Smooth muscle cell (in vitro differentiated cells): ENCODE results near the gene RAD51AP2. TPM values are rescaled to one million over a fixed set of nuclear protein-coding genes. Genes with fewer than 3 reads are reported as not detected.

Experiments used
- DNase-seq: peaks from one replicate; lab custom pipeline; 2025; ENCODE audit not compliant: unreplicated experiment; lab: John Stamatoyannopoulos, UW
- H2AFZ ChIP-seq: fragments of 200-600 bp; sonication (generic); 2 replicates; pipeline ENCODE4 v1.6.0; 2016; ENCODE audit warnings: antibody characterized with exemption, low read depth, mild to moderate bottlenecking
- H3F3A ChIP-seq: fragments of 200-600 bp; sonication (generic); 2 replicates; pipeline ENCODE4 v1.6.0; 2017; ENCODE audit warnings: antibody characterized with exemption, low read depth
- H3K27ac ChIP-seq: fragments of 200-600 bp; sonication (generic); 2 replicates; pipeline ENCODE4 v1.5.1; 2016; ENCODE audit warnings: low read depth, mild to moderate bottlenecking
- H3K27me3 ChIP-seq: fragments of 200-600 bp; sonication (generic); 2 replicates; pipeline ENCODE4 v1.6.1; 2016; ENCODE audit warnings: low read depth, mild to moderate bottlenecking
- H3K36me3 ChIP-seq: fragments of 200-600 bp; sonication (generic); 2 replicates; pipeline ENCODE4 v1.5.1; 2016; ENCODE audit warnings: low read depth
- H3K4me1 ChIP-seq: fragments of 200-600 bp; sonication (generic); 2 replicates; pipeline ENCODE4 v1.5.1; 2016; ENCODE audit warnings: low read depth
- H3K4me2 ChIP-seq: fragments of 200-600 bp; sonication (generic); 2 replicates; pipeline ENCODE4 v1.6.0; 2016; ENCODE audit warnings: mild to moderate bottlenecking
- H3K4me3 ChIP-seq: fragments of 200-600 bp; sonication (generic); 2 replicates; pipeline ENCODE4 v1.5.1; 2016; ENCODE audit warnings: mild to moderate bottlenecking
- H3K79me2 ChIP-seq: fragments of 200-600 bp; sonication (generic); 2 replicates; pipeline ENCODE4 v1.6.0; 2016; ENCODE audit warnings: low read depth, mild to moderate bottlenecking
- H3K9ac ChIP-seq: fragments of 200-600 bp; sonication (generic); 2 replicates; pipeline ENCODE4 v1.6.0; 2016; ENCODE audit warnings: low read depth
- H3K9me3 ChIP-seq: fragments of 200-600 bp; sonication (generic); replicated peaks from 2 replicates; pipeline ENCODE4 v1.5.1; 2016; ENCODE audit warnings: low read depth
- H4K20me1 ChIP-seq: fragments of 200-600 bp; sonication (generic); 2 replicates; pipeline ENCODE4 v1.6.0; 2016; ENCODE audit warnings: low read depth
- WGBS: methylation state at CpG from one replicate; pipeline ENCODE4 v1.1.7; 2016; ENCODE audit warnings: low lambda C conversion rate; 5-methylcytosine and 5-hydroxymethylcytosine counted together
- polyA plus RNA-seq: library from polyadenylated mRNA; unstranded; fragments of >200 nt; fragmentation: Nextera tagmentation; extraction: Ambion mirVana; gene quantifications from 2 replicates; pipeline ENCODE4 v1.2.1, GENCODE V29; 2016
- total RNA-seq: library from RNA; depleted of rRNA; stranded (reverse); fragments of >200 nt; gene quantifications from 2 replicates; pipeline ENCODE4 v1.2.3, GENCODE V29; 2014
- TF ChIP-seq, protein P1 (sequence below): fragments of 200-600 bp; sonication (generic); IDR thresholded peaks from 2 replicates; pipeline ENCODE4 v1.5.1; 2017; ENCODE audit warnings: borderline replicate concordance, mild to moderate bottlenecking, antibody characterized with exemption; ENCODE audit not compliant: insufficient read depth, poor library complexity, severe bottlenecking

RAD51AP2 gene
- total and polyA plus RNA-seq, 2 experiments from 2014 or later, result 0.04 to 0.06 TPM

DNA sequence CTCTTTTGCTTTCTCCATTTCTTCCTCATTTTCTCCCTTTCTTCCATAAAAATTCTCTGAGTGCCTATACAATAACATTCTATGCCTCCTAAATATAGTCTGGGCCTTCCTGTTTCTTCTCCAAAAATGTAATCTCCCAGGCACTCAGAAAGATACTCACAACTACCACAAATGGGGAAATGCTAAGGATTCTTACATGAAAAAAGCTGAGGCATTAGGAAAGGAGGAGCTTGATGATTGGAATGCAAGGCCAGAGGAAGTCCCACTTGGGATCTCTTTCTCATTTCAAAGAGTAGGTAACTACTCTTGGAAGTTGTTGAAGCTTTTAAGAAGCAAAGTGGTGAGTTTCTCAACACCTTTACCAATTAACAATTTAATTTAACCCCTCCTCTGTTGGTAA is 25.6 kb upstream of the RAD51AP2 start:
- no peak overlapping the region for H2AFZ ChIP-seq
- H3K9ac ChIP-seq, result no peak overlapping the region
- H3K9me3 ChIP-seq, result no peaks in the 10 kb centered on the region
- DNase-seq, result no peak
- H3F3A ChIP-seq, result no peaks in the 10 kb centered on the region
- H3K4me3 ChIP-seq, result no peak overlapping the region
- H3K36me3 ChIP-seq, result no peaks in the 10 kb centered on the region
- no peaks in the 10 kb centered on the region for H4K20me1 ChIP-seq
- peak overlapping the region; percentile 47 for H3K4me2 ChIP-seq
- no peaks in the 10 kb centered on the region for H3K79me2 ChIP-seq
- H3K27me3 ChIP-seq, result peaks cover 6% of the 10 kb centered on the region
- peaks cover 52% of the 10 kb centered on the region for H3K4me1 ChIP-seq
- TF ChIP-seq, protein P1, sequence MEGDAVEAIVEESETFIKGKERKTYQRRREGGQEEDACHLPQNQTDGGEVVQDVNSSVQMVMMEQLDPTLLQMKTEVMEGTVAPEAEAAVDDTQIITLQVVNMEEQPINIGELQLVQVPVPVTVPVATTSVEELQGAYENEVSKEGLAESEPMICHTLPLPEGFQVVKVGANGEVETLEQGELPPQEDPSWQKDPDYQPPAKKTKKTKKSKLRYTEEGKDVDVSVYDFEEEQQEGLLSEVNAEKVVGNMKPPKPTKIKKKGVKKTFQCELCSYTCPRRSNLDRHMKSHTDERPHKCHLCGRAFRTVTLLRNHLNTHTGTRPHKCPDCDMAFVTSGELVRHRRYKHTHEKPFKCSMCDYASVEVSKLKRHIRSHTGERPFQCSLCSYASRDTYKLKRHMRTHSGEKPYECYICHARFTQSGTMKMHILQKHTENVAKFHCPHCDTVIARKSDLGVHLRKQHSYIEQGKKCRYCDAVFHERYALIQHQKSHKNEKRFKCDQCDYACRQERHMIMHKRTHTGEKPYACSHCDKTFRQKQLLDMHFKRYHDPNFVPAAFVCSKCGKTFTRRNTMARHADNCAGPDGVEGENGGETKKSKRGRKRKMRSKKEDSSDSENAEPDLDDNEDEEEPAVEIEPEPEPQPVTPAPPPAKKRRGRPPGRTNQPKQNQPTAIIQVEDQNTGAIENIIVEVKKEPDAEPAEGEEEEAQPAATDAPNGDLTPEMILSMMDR, result no peak
- no peak overlapping the region for H3K27ac ChIP-seq

DNA sequence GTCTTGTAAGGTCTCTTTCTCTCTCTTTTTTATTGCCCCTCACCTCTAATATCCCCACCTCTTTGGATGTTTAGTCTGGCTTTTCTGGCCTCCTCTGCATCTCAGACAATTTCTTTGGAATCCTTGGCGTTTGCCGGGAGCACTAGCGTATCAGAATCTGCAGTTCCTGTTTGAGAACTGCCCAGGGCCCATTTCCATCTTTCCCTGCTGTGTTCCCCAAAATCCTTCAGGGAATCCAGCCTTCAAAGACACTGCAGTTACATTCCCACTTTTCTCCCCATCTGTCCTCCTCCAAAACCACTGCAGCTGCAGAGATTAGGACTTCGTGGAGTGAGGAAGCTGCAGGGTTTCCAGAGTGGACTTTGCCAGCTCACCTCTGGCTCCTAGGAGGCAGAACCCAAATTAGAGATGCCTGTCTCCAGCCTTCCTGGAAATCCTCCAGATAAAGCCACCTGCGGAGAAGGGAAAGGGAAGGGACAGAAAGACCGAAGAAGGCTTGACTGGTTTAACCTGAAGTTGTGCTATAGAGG is 25.0 kb upstream of the RAD51AP2 start:
- Histone ChIP-seq H3K4me2 (peak overlapping the region; percentile 47), H3K79me2 (no peaks in the 10 kb centered on the region), H3K4me1 (peaks cover 52% of the 10 kb centered on the region), H3K27ac (no peak overlapping the region), H3K9ac (no peak overlapping the region), H3K9me3 (no peaks in the 10 kb centered on the region), H2AFZ (no peak overlapping the region), H3K4me3 (no peak overlapping the region), H3K27me3 (peaks cover 6% of the 10 kb centered on the region), H3K36me3 (no peaks in the 10 kb centered on the region), H4K20me1 (no peaks in the 10 kb centered on the region), H3F3A (peaks cover under 1% of the 10 kb centered on the region)
- 37% methylated on average over 6 of the region's 6 CpGs for WGBS
- TF ChIP-seq, protein P1, result no peak
- no peak for DNase-seq

GRCh38 chr2:17542471-17542870 is 24.2 kb upstream of the RAD51AP2 start:
- peaks cover 3% of the 10 kb centered on the region for H3F3A ChIP-seq
- H3K27ac ChIP-seq, result no peak overlapping the region
- H2AFZ ChIP-seq, result no peak overlapping the region
- no peaks in the 10 kb centered on the region for H4K20me1 ChIP-seq
- no peak overlapping the region for H3K4me2 ChIP-seq
- TF ChIP-seq, protein P1, result no peak
- WGBS, result 67% methylated on average over 2 of the region's 2 CpGs
- H3K79me2 ChIP-seq, result no peaks in the 10 kb centered on the region
- no peak overlapping the region for H3K4me3 ChIP-seq
- H3K27me3 ChIP-seq, result peaks cover 6% of the 10 kb centered on the region
- no peaks in the 10 kb centered on the region for H3K36me3 ChIP-seq
- DNase-seq, result no peak
- H3K9ac ChIP-seq, result no peak overlapping the region
- H3K4me1 ChIP-seq, result peaks cover 48% of the 10 kb centered on the region
- no peaks in the 10 kb centered on the region for H3K9me3 ChIP-seq

- Histone ChIP-seq H3K4me1 (peaks cover 39% of the 10 kb centered on the region), H3F3A (peaks cover 3% of the 10 kb centered on the region), H3K9ac (no peak overlapping the region), H3K36me3 (no peaks in the 10 kb centered on the region), H2AFZ (no peak overlapping the region), H3K27me3 (peaks cover 6% of the 10 kb centered on the region), H3K27ac (no peak overlapping the region), H3K79me2 (no peaks in the 10 kb centered on the region), H3K4me3 (peak overlapping the region; percentile 56), H3K4me2 (peak overlapping the region; percentile 90), H4K20me1 (no peaks in the 10 kb centered on the region), H3K9me3 (no peaks in the 10 kb centered on the region)
- no peak for DNase-seq
- WGBS, result 5% methylated on average over 12 of the region's 12 CpGs
- TF ChIP-seq, protein P1, result no peak
Observed at GRCh38 chr2:17541531-17541950, 23.3 kb upstream of the RAD51AP2 start.
